GM18520 (cell line): ENCODE measurements around the gene CDC42BPB.
"Not testable (repeated sequence)": the region's sequence is repeated elsewhere in the genome, so short reads cannot be mapped to it uniquely, and the experiment has no call there.

Source experiments
- ATAC-seq: cut with Tn5 transposase; IDR thresholded peaks from one replicate; pipeline ENCODE4 v1.9.1; 2021; ENCODE audit not compliant: unreplicated experiment

Gene CDC42BPB

GRCh38 chr14:103050935-103051334 lies 6.4 kb downstream of the CDC42BPB start:
- ATAC-seq, result no peak

- not testable (repeated sequence) for ATAC-seq
Measured at GRCh38 chr14:103047453-103047852, 9.9 kb downstream of the CDC42BPB start.

DNA sequence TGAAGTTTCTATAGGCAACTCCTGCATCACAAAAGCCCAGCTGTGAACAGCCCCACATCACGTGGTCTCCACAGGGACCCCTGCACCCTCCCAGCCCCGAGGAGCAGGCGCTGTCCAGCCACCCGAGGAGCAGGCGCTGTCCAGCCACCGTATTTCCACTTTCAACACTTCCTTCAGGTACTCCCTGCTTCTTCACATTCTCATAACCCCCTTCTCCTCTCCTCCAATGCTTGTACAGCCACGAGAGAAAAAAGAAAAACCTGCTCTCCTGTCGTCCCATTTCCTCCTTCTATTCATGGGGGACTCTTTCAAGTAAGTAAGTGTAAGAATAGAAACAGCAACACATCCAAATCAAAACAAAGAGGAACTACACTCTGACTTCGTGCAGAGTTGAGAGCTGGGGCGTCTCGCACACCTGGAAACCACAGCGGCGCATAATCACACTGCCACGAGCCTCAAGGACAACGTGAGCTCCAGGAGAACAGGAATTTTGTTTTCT lies 11.9 kb downstream of the CDC42BPB start:
- no peak for ATAC-seq

- ATAC-seq, result no peak
Measured at GRCh38 chr14:103043257-103044015, 13.9 kb downstream of the CDC42BPB start.

- no peak for ATAC-seq
Measured at GRCh38 chr14:103041464-103041863, 15.9 kb downstream of the CDC42BPB start.

- ATAC-seq, result no peak
Measured at GRCh38 chr14:103033681-103034096, 23.7 kb downstream of the CDC42BPB start.

GRCh38 chr14:103031956-103032355 lies 25.4 kb downstream of the CDC42BPB start:
- no peak for ATAC-seq

- ATAC-seq, result no peak
Measured at GRCh38 chr14:103031566-103031911, 25.8 kb downstream of the CDC42BPB start.

DNA sequence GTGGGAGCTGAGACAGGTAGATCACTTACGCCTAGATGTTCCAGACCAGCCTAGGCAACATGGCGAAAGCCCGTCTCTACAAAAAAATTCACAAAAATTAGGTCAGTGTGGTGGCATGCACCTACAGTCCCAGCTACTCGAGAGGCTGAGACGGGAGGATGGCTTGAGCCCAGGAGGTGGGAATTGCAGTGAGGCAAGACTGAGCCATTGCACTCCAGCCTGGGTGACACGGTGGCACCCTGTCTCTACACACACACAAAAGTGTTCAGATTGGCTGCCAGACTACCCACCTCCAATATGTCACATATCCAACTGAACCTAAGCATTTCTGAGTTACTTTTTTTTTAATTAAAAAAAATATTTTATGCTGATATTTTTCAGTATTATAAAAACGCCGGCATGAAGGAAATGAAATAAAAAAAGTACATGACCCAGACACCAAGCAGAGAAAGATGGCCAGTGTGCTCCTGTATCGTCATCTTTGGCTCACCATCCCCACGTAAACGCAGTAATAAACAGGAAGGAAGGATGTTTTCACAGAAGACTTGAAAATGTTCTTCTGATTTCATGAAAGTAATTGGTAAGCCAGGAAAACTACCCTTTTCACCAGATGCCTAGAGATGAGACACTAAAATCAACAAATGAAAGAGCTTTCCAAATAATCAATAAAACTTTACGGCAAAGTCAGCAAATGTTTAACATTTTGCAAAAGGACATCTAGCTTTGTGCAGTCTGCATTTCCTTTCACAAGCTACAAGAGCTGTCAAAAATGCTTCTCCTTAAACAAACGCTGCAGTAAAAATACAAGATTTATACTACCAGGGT lies 26.4 kb downstream of the CDC42BPB start:
- no peak for ATAC-seq

DNA sequence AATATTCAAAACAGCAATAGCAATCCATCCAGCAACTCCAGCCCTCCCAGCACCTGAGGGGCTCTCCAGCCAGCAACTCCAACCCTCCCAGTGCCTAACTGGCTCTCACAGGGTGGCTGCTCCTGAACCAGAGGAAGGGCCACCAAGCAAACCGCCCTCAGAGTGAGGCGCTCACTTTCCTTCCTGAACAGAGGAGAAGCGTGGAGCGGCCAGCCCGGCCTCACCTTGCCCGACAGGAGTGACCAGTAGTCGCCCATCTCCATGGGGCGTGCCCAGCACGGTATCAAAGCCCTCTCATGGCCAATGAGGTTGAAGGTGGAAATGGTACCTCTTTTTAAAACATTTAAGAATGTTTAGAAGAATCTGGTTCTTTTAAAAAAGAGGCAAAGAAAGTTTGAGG lies 27.4 kb downstream of the CDC42BPB start:
- no peak for ATAC-seq

DNA sequence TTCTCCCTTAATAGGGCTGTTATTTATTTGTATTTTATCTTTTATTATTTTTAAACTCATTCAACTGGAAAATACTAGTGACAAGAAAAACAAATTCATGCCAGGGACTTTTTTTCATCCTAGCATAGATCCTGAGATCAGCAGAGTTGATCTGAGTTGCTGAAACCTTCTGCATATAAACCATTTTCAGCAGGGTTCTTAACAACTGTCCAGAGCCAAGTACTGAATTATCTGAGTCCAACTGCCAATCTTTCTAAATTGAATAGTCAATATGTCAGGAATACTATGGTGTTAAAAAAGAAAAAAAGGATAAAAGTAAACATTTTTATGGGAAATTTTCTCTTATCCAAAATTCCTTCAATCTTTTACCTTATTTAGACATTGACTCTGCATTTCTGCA lies 28.6 kb downstream of the CDC42BPB start:
- ATAC-seq, result no peak

DNA sequence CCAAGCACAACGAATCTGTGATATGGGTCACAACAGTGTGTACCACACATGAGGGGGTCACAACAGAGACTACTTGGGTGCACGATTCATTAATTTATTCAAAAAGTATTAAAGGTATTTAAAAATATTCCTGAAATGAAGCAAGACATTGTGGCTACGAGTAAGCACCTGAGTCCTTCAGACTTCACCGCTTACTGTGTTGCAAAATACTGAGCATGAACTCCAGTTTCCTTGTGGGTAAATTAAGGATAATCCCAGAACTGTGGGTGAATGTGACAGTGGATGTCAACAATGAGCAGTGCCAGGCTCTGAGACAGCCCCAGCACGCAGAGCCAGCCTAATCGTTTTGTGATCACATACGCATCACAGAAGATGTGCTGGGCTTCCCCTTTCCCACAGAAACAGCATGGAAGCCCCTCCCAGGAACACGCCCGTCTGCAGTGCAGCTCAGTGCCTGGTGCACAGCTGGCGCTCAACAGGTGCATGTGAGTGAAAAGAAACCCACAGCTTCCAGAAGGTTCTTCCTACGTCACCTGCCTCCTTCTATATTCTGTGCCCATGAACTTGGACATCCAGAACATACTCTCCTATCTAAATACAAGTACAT lies 29.1 kb downstream of the CDC42BPB start:
- no peak for ATAC-seq

DNA sequence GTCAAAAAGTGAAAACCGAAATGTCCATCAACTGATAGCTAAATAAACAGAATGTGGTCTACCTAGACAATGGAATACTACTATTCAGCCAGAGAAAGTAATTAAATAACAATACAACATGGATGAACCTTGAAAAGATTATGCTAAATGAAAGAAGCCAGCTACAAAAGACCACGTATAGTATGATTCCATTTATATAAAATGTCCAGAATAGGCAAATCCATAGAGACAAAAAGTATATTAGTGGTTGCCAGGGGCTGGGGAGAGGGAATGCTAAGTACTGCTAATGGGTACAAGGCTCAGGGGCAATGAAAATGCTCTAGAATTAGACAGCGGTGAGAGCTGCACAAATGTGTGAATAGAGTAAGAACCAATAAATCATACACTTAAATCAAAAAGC lies 29.9 kb downstream of the CDC42BPB start:
- no peak for ATAC-seq

DNA sequence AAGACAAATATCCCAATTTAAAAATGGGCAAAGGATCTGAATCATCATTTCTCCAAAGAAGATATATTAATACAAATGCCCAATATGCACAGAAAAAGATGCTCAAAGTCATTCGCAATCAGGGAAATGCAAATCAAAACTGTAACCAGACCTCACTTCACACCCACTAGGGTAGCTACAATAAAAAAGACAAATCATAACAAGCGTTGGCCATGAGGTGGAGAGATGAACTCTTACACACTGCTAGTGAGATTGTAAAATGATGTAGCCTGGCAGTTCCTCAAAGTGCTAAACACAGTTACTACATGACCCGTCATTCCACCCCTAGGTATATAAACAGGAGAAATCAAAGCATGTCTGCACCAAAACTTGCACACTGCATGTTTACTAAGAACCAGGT lies 30.4 kb downstream of the CDC42BPB start:
- no peak for ATAC-seq

GRCh38 chr14:103026196-103026595 lies 31.2 kb downstream of the CDC42BPB start:
- ATAC-seq, result not testable (repeated sequence)

DNA sequence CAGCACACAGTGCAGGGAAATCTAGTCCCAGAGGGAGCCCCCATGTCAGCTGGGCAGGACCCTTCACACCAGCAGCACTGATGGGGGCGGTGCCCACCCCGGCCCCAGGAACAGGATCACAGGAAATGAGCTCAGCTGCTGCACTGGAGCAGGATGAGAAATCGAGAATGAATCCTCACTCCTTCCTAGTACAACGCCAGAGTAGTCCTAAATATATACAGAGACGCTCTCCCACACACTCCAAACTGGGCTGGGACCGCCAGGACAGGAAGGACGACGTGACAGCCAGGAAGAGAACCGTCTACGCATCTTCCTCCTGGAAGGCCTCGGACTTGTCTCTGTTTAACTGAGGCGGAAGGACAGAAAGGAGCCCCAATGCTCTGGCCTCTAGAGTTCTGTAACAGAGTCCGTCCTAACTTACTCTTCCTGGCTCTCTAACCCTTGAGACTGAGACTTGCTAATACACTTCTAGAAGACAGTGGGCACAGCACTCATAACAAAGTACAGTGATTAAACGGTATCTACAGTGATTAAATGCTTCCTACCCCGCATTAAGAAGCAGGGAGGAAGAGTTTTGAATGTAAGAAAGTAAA lies 33.4 kb downstream of the CDC42BPB start:
- ATAC-seq, result no peak

GRCh38 chr14:103022685-103023044 lies 34.7 kb downstream of the CDC42BPB start:
- no peak for ATAC-seq

DNA sequence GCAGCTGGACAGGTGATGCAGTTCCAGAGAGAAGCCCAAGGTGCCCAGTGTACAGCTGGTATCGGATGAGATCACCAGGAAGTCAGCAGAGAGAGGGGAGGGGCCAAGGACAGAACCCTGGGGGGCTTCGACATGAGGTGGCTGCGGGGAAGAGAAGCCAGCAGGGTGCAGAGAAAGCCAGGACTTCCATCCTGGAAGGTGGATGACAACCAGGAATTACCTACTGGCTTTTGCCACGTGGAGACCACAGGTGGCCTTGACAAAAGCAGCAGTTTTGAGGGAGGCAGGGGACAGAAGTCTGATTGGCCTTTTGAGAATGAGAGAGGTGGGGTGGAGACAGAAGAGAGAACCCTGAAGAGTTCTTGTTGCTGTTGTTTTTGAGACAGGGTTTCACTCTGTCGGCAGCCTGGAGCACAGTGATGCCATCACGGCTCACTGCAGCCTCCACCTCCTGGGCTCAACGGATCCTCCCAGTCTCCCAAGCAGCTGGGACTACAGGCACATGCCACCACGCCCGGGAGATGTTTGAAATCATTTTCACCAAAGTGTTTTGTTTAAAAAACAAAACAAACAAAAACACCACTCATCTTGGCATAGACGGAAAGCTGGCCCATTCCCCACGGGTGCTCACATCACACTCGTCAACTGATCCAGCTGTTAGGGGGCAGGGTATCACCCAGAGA lies 35.2 kb downstream of the CDC42BPB start:
- ATAC-seq, result no peak

DNA sequence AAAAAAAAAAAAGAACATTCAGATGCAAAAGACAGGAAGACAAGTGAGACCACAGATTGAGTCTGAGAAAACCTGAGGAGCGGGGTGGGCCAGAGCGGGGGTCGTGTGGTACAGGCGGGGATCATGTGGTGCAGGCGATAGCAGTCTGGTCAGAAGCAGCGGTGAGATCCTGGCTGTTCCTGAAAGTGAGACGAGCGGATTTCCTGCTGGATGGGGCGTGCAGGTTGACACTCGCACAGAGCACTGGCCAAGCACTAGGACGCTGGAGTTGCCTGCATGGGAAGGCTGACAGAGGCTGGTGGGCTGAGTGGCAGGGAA lies 35.7 kb downstream of the CDC42BPB start:
- no peak for ATAC-seq

- no peak for ATAC-seq
Measured at GRCh38 chr14:103020271-103021170, 36.8 kb downstream of the CDC42BPB start.
